GM23338 (cell line): ENCODE data around the gene OR13C3. TPM values are rescaled to one million over a fixed set of nuclear protein-coding genes. Genes with fewer than 3 reads are reported as not detected.

Experiments used
- ATAC-seq: fragments of 200-7000 bp; cut with Tn5 transposase; 3 replicates; pipeline ENCODE4 v1.9.1; 2020
- DNase-seq: peaks from one replicate; pipeline ENCODE4 v3.0.0-alpha.2; 2015; ENCODE audit warnings: low spot score
- H2AFZ ChIP-seq: fragments of 200-600 bp; sonication (generic); 2 replicates; pipeline ENCODE4 v1.8.0; 2016; ENCODE audit warnings: antibody characterized with exemption, mild to moderate bottlenecking, moderate library complexity
- H3F3A ChIP-seq: fragments of 200-600 bp; sonication (generic); replicated peaks from 2 replicates; pipeline ENCODE4 v1.8.0; 2017; ENCODE audit warnings: antibody characterized with exemption, mixed run types, low read depth
- H3K27ac ChIP-seq: fragments of 200-600 bp; sonication (generic); 2 replicates; pipeline ENCODE4 v1.6.1; 2016; ENCODE audit warnings: low read depth
- H3K27me3 ChIP-seq: fragments of 200-600 bp; sonication (generic); 2 replicates; pipeline ENCODE4 v1.8.0; 2016; ENCODE audit warnings: mild to moderate bottlenecking, mixed run types, moderate library complexity; ENCODE audit not compliant: insufficient read depth
- H3K36me3 ChIP-seq: fragments of 200-600 bp; sonication (generic); 2 replicates; pipeline ENCODE4 v1.8.0; 2016; ENCODE audit warnings: mild to moderate bottlenecking; ENCODE audit not compliant: insufficient read depth
- H3K4me1 ChIP-seq: fragments of 200-600 bp; sonication (generic); 2 replicates; pipeline ENCODE4 v1.8.0; 2016; ENCODE audit warnings: mild to moderate bottlenecking, moderate library complexity; ENCODE audit not compliant: insufficient read depth
- H3K4me2 ChIP-seq: fragments of 200-600 bp; sonication (generic); 2 replicates; pipeline ENCODE4 v1.7.1; 2017; ENCODE audit warnings: mixed run types
- H3K4me3 ChIP-seq: fragments of 200-600 bp; sonication (generic); 2 replicates; pipeline ENCODE4 v1.6.1; 2016; ENCODE audit warnings: mixed run types
- H3K79me2 ChIP-seq: fragments of 200-600 bp; sonication (generic); replicated peaks from 2 replicates; pipeline ENCODE4 v1.8.0; 2017; ENCODE audit warnings: mild to moderate bottlenecking; ENCODE audit not compliant: insufficient read depth
- H3K9me2 ChIP-seq: fragments of 200-600 bp; sonication (generic); 2 replicates; pipeline ENCODE4 v1.8.0; 2017; ENCODE audit not compliant: insufficient read depth
- H4K20me1 ChIP-seq: fragments of 200-600 bp; sonication (generic); replicated peaks from 2 replicates; pipeline ENCODE4 v1.8.0; 2017; ENCODE audit warnings: mild to moderate bottlenecking; ENCODE audit not compliant: insufficient read depth
- H3K27ac Mint-ChIP-seq: 2 replicates; pipeline ENCODE4 v1.8.0; 2020; ENCODE audit warnings: inconsistent platforms, mild to moderate bottlenecking, moderate library complexity, mixed read lengths
- H3K27me3 Mint-ChIP-seq: 3 replicates; pipeline ENCODE4 v1.8.0; 2022; ENCODE audit warnings: low read depth, mild to moderate bottlenecking, moderate library complexity, mixed read lengths, inconsistent platforms; ENCODE audit not compliant: insufficient read depth, poor library complexity
- H3K36me3 Mint-ChIP-seq: 3 replicates; pipeline ENCODE4 v1.8.0; 2021; ENCODE audit warnings: low read depth, mild to moderate bottlenecking, inconsistent platforms, moderate library complexity, mixed read lengths
- H3K4me1 Mint-ChIP-seq: 3 replicates; pipeline ENCODE4 v1.8.0; 2020; ENCODE audit warnings: mild to moderate bottlenecking, inconsistent platforms, mixed read lengths
- H3K4me3 Mint-ChIP-seq: 3 replicates; pipeline ENCODE4 v1.8.0; 2021; ENCODE audit warnings: moderate library complexity, mild to moderate bottlenecking, inconsistent platforms, mixed read lengths
- H3K9me3 Mint-ChIP-seq: 3 replicates; pipeline ENCODE4 v1.8.0; 2020; ENCODE audit warnings: moderate library complexity, mild to moderate bottlenecking, inconsistent platforms, mixed read lengths
- CREB1 ChIP-seq: fragments of 250-450 bp; sonication (Bioruptor Pico); IDR thresholded peaks from 2 replicates; pipeline ENCODE4 v1.5.0; 2020; ENCODE audit warnings: low read depth, mild to moderate bottlenecking, moderate library complexity
- EZH2 ChIP-seq: fragments of 200-600 bp; sonication (generic); IDR thresholded peaks from one replicate; pipeline ENCODE4 v1.8.0; 2017; ENCODE audit warnings: antibody characterized with exemption, mild to moderate bottlenecking, low read depth; ENCODE audit not compliant: unreplicated experiment
- EZH2phosphoT487 ChIP-seq: fragments of 200-600 bp; sonication (generic); IDR thresholded peaks from one replicate; pipeline ENCODE4 v1.8.1; 2018; ENCODE audit warnings: antibody characterized with exemption; ENCODE audit not compliant: unreplicated experiment
- JUNB ChIP-seq: IDR thresholded peaks from one replicate; pipeline ENCODE4 v1.6.1; 2016; ENCODE audit warnings: antibody characterized with exemption; ENCODE audit not compliant: unreplicated experiment
- POLR2AphosphoS5 ChIP-seq: IDR thresholded peaks from 2 replicates; pipeline ENCODE4 v1.6.1; 2016; ENCODE audit warnings: antibody characterized with exemption, low read depth
- REST ChIP-seq: IDR thresholded peaks from one replicate; pipeline ENCODE4 v1.6.1; 2018; ENCODE audit warnings: antibody characterized with exemption; ENCODE audit not compliant: unreplicated experiment
- STAT1 ChIP-seq: IDR thresholded peaks from one replicate; pipeline ENCODE4 v1.6.1; 2016; ENCODE audit warnings: antibody characterized with exemption; ENCODE audit not compliant: unreplicated experiment
- ZNF114 ChIP-seq: fragments of 250-450 bp; sonication (Bioruptor Pico); IDR thresholded peaks from 2 replicates; pipeline ENCODE4 v1.5.0; 2020; ENCODE audit warnings: mild to moderate bottlenecking, moderate library complexity
- ZNF331 ChIP-seq: fragments of 250-450 bp; sonication (Bioruptor Pico); IDR thresholded peaks from 2 replicates; pipeline ENCODE4 v1.5.0; 2020; ENCODE audit warnings: low read depth, mild to moderate bottlenecking, moderate library complexity
- polyA plus RNA-seq: library from polyadenylated mRNA; unstranded; fragments of >200 nt; fragmentation: Nextera tagmentation; extraction: Ambion mirVana; gene quantifications from 2 replicates; pipeline ENCODE4 v1.2.1, GENCODE V29; 2016
- total RNA-seq: library from RNA; depleted of rRNA; stranded (reverse); fragments of >200 nt; shearing (Covaris generic); gene quantifications from 2 replicates; pipeline ENCODE4 v1.2.3, GENCODE V29; 2014
- TF ChIP-seq, protein P1 (sequence below): IDR thresholded peaks from 2 replicates; pipeline ENCODE4 v1.6.1; 2016; ENCODE audit warnings: antibody characterized with exemption

The OR13C3 gene
- total and polyA plus RNA-seq, 2 experiments from 2014 or later: not detected

GRCh38 chr9:104544644-104545043, 8.0 kb upstream of the OR13C3 start:
- no peaks in the 10 kb centered on the region for H3K4me1 Mint-ChIP-seq
- H2AFZ ChIP-seq: no peak overlapping the region; the same call in 1 of the 2 replicates

DNA sequence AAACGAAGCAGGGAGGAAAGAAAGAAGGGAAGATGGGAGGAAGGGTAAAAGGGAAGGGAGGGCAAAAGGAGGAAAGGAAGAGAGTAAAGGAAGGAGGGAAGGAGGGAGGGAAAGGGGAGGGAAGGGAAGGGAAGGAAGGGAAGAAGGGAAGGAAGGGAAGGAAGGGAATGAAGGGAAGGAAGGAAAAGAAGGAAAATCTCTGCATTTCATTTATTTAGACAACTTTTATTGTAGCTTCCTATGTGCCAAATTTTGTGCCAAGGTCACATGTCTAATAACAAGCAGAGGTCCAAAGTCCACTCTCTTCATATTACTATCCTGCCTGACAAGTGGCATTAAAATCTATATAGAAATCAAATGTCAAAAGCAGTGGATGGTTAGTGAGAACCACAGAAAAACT, 2.6 kb upstream of the OR13C3 start:
- Mint-ChIP-seq H3K27me3 (no peaks in the 10 kb centered on the region), H3K36me3 (no peaks in the 10 kb centered on the region), H3K4me1 (no peaks in the 10 kb centered on the region), H3K27ac (no peak overlapping the region), H3K9me3 (no peaks in the 10 kb centered on the region), H3K4me3 (no peak overlapping the region)
- ATAC-seq (no peak), DNase-seq (no peak)
- H3F3A ChIP-seq: no peaks in the 10 kb centered on the region
- H4K20me1 ChIP-seq: no peaks in the 10 kb centered on the region
- no peaks in the 10 kb centered on the region for H3K4me1 ChIP-seq
- H3K9me2 ChIP-seq: peaks cover 5% of the 10 kb centered on the region; the same call in 1 of the 2 replicates
- no peak overlapping the region for H3K4me2 ChIP-seq
- H3K36me3 ChIP-seq: no peaks in the 10 kb centered on the region
- TF ChIP-seq POLR2AphosphoS5 (no peak), CREB1 (CRISPR knock-in tag) (no peak), EZH2 (no peak), STAT1 (no peak), JUNB (no peak), ZNF331 (no peak), ZNF114 (CRISPR knock-in tag) (no peak), EZH2phosphoT487 (no peak)
- TF ChIP-seq, protein P1, sequence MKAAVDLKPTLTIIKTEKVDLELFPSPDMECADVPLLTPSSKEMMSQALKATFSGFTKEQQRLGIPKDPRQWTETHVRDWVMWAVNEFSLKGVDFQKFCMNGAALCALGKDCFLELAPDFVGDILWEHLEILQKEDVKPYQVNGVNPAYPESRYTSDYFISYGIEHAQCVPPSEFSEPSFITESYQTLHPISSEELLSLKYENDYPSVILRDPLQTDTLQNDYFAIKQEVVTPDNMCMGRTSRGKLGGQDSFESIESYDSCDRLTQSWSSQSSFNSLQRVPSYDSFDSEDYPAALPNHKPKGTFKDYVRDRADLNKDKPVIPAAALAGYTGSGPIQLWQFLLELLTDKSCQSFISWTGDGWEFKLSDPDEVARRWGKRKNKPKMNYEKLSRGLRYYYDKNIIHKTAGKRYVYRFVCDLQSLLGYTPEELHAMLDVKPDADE: no peak
- no peak overlapping the region for H3K4me3 ChIP-seq
- no peaks in the 10 kb centered on the region for H3K27me3 ChIP-seq
- H3K79me2 ChIP-seq: no peaks in the 10 kb centered on the region
- no peak overlapping the region for H3K27ac ChIP-seq
- H2AFZ ChIP-seq: no peak overlapping the region

More at GRCh38 chr9:104544644-104545043, 8.0 kb upstream of the OR13C3 start:
- no peak overlapping the region for H3K4me2 ChIP-seq
- H3K4me1 ChIP-seq: no peaks in the 10 kb centered on the region
- H3K27ac Mint-ChIP-seq: no peak overlapping the region
- H3K4me3 Mint-ChIP-seq: no peak overlapping the region
- no peaks in the 10 kb centered on the region for H3K36me3 ChIP-seq
- no peaks in the 10 kb centered on the region for H3F3A ChIP-seq
- DNase-seq: no peak
- no peak overlapping the region for H3K4me3 ChIP-seq
- no peak overlapping the region for H3K27ac ChIP-seq
- H4K20me1 ChIP-seq: no peaks in the 10 kb centered on the region
- no peak for TF ChIP-seq EZH2phosphoT487
- TF ChIP-seq REST: no peak
- no peak for TF ChIP-seq POLR2AphosphoS5
- no peaks in the 10 kb centered on the region for H3K36me3 Mint-ChIP-seq
- no peak for ATAC-seq
- H3K9me2 ChIP-seq: no peaks in the 10 kb centered on the region
- no peaks in the 10 kb centered on the region for H3K9me3 Mint-ChIP-seq
- no peaks in the 10 kb centered on the region for H3K27me3 Mint-ChIP-seq
- no peaks in the 10 kb centered on the region for H3K79me2 ChIP-seq
- H3K27me3 ChIP-seq: no peaks in the 10 kb centered on the region
